Measurements from ENCODE around the gene EHMT1.
A peak's percentile ranks its signal among the peaks of the same experiment; 100 is the strongest.

The EHMT1 gene

DNA sequence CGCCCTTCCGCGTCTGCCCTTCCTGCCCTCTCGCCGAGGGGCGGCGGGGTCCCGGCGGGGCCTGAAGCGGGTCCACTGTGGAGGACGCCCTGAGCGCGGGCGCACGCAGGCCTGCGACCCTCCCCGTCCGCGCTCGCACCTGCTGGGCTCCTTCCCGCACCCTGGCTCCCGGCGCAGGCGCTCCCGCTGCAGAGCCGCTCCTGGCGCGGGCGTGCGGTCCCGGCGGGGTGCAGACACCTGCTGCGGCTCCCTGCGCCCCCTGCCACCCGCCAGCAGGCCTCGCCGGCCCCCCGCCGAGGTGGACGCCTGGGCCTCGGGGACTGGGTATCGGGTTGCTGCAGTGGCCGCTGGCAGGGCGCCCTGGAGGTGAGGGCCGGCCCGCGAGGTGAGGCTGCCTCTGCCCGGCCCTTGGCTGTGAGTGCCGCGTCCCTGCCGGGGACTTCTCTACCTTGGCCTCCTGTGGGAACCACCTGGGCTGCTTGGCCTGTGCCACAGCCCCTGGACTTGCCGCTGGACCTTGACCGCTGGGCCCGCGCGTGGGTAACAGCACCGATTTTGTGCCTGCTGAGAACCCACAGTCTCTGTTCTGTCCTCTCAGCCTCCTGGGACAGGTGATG, 12.7 kb upstream of the EHMT1 start:
- Histone ChIP-seq H3K4me3 (ENCODE audit: insufficient read depth, low read depth, low read length, poor library complexity, severe bottlenecking) (peak overlapping the region; percentile 60), H3K27ac (ENCODE audit: insufficient read depth, low read length, poor library complexity, severe bottlenecking) (peak overlapping the region; percentile 67), H3K4me1 (ENCODE audit: control insufficient read depth, insufficient read depth, low read length, poor library complexity, severe bottlenecking) (peaks cover 17% of the 10 kb centered on the region), H3K27me3 (replicated peaks; ENCODE audit: control insufficient read depth, insufficient read depth, low read length, poor library complexity, severe bottlenecking) (no peaks in the 10 kb centered on the region), H3K36me3 (ENCODE audit: control insufficient read depth, insufficient read depth, low read length) (no peaks in the 10 kb centered on the region), H3K9me3 (ENCODE audit: control insufficient read depth, low read length) (no peaks in the 10 kb centered on the region)
- no peak for DNase-seq

DNA sequence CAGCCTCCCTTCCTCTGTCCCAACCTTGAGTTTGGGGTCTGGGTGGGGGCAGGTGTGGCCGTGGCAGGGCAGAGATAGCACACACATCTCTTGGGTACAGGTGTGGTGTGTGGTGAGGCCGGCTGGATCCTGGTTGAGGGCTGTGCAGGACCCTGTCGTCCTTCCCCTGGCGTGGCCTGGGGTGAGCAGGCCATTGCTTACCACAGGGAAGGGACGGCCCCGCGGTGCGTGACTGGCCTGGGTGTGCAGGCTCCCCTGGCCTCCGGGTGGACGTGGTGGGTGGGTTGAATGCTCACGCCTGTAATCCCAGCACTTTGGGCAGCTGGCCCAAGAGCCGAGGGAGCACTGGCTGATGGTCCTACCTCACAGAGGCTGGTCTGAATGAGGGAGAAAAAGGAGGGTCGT, 12.1 kb upstream of the EHMT1 start:
- Histone ChIP-seq H3K27me3 (replicated peaks; ENCODE audit: control insufficient read depth, insufficient read depth, low read length, poor library complexity, severe bottlenecking) (no peaks in the 10 kb centered on the region), H3K27ac (ENCODE audit: insufficient read depth, low read length, poor library complexity, severe bottlenecking) (peak overlapping the region; percentile 67), H3K4me3 (ENCODE audit: insufficient read depth, low read depth, low read length, poor library complexity, severe bottlenecking) (peak overlapping the region; percentile 60), H3K36me3 (ENCODE audit: control insufficient read depth, insufficient read depth, low read length) (no peaks in the 10 kb centered on the region), H3K4me1 (ENCODE audit: control insufficient read depth, insufficient read depth, low read length, poor library complexity, severe bottlenecking) (peaks cover 20% of the 10 kb centered on the region), H3K9me3 (ENCODE audit: control insufficient read depth, low read length) (no peaks in the 10 kb centered on the region)
- no peak for DNase-seq

GRCh38 chr9:137607141-137607857, 11.5 kb upstream of the EHMT1 start:
- Histone ChIP-seq H3K27ac (ENCODE audit: insufficient read depth, low read length, poor library complexity, severe bottlenecking) (no peak overlapping the region), H3K4me1 (ENCODE audit: control insufficient read depth, insufficient read depth, low read length, poor library complexity, severe bottlenecking) (peaks cover 26% of the 10 kb centered on the region)
- no peak for DNase-seq

GRCh38 chr9:137610944-137611343, 7.9 kb upstream of the EHMT1 start:
- H3K4me3 ChIP-seq (ENCODE audit: insufficient read depth, low read depth, low read length, poor library complexity, severe bottlenecking) = no peak overlapping the region
- no peak for DNase-seq
- no peak overlapping the region for H3K27ac ChIP-seq (ENCODE audit: insufficient read depth, low read length, poor library complexity, severe bottlenecking)
- peaks cover 28% of the 10 kb centered on the region for H3K4me1 ChIP-seq (ENCODE audit: control insufficient read depth, insufficient read depth, low read length, poor library complexity, severe bottlenecking)
- H3K36me3 ChIP-seq (ENCODE audit: control insufficient read depth, insufficient read depth, low read length) = peaks cover 24% of the 10 kb centered on the region
- H3K9me3 ChIP-seq (ENCODE audit: control insufficient read depth, low read length) = no peaks in the 10 kb centered on the region
- no peaks in the 10 kb centered on the region for H3K27me3 ChIP-seq (replicated peaks; ENCODE audit: control insufficient read depth, insufficient read depth, low read length, poor library complexity, severe bottlenecking)

More at GRCh38 chr9:137607141-137607857, 11.5 kb upstream of the EHMT1 start:
- Histone ChIP-seq H3K27me3 (replicated peaks; ENCODE audit: control insufficient read depth, insufficient read depth, low read length, poor library complexity, severe bottlenecking) (no peaks in the 10 kb centered on the region), H3K4me3 (ENCODE audit: insufficient read depth, low read depth, low read length, poor library complexity, severe bottlenecking) (no peak overlapping the region), H3K9me3 (ENCODE audit: control insufficient read depth, low read length) (no peaks in the 10 kb centered on the region), H3K36me3 (ENCODE audit: control insufficient read depth, insufficient read depth, low read length) (no peaks in the 10 kb centered on the region)

DNA sequence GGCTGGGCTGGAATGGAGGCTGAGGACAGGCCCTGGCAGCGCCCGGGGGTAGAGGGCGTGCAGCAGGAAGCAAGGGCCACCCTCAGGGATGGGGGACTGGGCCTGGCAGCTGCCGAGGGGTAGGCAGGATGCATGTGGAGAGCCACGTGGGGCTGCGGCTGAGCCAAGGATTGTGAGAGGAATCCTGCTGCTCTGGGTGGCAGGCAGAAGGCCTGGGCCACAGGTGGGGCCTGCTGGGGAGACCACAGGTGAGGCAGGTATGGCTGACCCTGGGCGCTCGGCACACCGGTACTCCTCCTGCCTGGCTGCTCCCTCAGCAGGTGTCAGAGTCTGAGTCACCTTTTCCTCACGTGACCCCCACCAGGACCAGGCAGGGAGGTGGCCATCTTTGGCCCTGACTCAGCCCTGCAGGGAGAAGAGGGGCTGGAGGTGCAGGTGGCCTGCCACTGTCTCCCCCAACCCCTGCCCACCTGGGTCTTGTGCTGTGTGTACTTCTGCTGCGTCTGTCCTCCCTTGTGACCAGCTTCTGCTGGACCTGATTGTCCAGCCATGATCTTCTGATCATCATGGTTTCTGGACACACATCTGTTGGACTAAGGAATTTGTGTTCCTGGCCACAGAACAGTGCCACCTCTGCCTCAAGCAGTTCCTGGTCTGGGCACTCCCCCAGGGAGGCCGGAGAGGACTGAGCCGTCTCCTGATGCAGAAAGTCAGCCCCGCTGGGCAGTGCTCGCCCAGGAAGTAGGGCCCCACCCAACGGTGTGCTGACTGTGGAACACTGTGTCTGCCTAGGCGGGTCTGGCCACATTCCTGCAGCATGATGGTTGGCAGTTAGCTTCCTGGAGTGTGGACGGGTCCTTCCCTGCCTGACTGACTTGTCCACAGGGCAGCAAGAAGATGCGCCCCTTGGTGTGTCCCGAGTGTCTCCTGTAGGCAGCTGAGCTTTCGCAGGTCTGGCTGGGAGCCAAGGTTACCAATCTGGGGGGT, 6.9 kb upstream of the EHMT1 start:
- Histone ChIP-seq H3K4me3 (ENCODE audit: insufficient read depth, low read depth, low read length, poor library complexity, severe bottlenecking) (no peak overlapping the region), H3K27ac (ENCODE audit: insufficient read depth, low read length, poor library complexity, severe bottlenecking) (no peak overlapping the region), H3K36me3 (ENCODE audit: control insufficient read depth, insufficient read depth, low read length) (peaks cover 24% of the 10 kb centered on the region), H3K27me3 (replicated peaks; ENCODE audit: control insufficient read depth, insufficient read depth, low read length, poor library complexity, severe bottlenecking) (no peaks in the 10 kb centered on the region), H3K4me1 (ENCODE audit: control insufficient read depth, insufficient read depth, low read length, poor library complexity, severe bottlenecking) (peaks cover 20% of the 10 kb centered on the region), H3K9me3 (ENCODE audit: control insufficient read depth, low read length) (no peaks in the 10 kb centered on the region)
- DNase-seq = peak in 1 of 3 donors; percentile 15

GRCh38 chr9:137612741-137613142, 6.1 kb upstream of the EHMT1 start:
- peaks cover 15% of the 10 kb centered on the region for H3K4me1 ChIP-seq (ENCODE audit: control insufficient read depth, insufficient read depth, low read length, poor library complexity, severe bottlenecking)
- peaks cover 24% of the 10 kb centered on the region for H3K36me3 ChIP-seq (ENCODE audit: control insufficient read depth, insufficient read depth, low read length)
- no peak overlapping the region for H3K27ac ChIP-seq (ENCODE audit: insufficient read depth, low read length, poor library complexity, severe bottlenecking)
- H3K4me3 ChIP-seq (ENCODE audit: insufficient read depth, low read depth, low read length, poor library complexity, severe bottlenecking) = no peak overlapping the region
- no peaks in the 10 kb centered on the region for H3K27me3 ChIP-seq (replicated peaks; ENCODE audit: control insufficient read depth, insufficient read depth, low read length, poor library complexity, severe bottlenecking)
- no peaks in the 10 kb centered on the region for H3K9me3 ChIP-seq (ENCODE audit: control insufficient read depth, low read length)
- no peak for DNase-seq

DNA sequence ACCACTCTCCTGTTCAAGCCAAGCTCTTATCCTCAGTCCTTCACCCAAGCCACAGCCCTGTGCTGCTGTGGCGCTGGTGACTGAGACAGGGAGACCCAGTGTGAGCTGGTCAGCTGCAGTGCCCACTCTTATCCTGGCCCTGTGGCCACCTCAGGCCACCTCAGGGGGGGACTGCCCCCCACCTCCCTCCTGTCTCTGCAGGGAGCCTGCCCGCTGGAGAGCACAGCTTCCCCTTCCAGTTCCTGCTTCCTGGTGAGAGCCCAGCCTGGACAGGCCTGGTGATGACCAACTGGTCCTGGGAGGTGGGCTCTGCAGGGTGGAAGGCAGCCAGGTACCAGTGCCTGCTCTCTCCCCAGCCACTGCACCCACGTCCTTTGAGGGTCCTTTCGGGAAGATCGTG, 5.5 kb upstream of the EHMT1 start:
- H3K4me1 ChIP-seq (ENCODE audit: control insufficient read depth, insufficient read depth, low read length, poor library complexity, severe bottlenecking) = peaks cover 18% of the 10 kb centered on the region
- no peak overlapping the region for H3K27ac ChIP-seq (ENCODE audit: insufficient read depth, low read length, poor library complexity, severe bottlenecking)
- no peak for DNase-seq
- no peak overlapping the region for H3K4me3 ChIP-seq (ENCODE audit: insufficient read depth, low read depth, low read length, poor library complexity, severe bottlenecking)
- no peaks in the 10 kb centered on the region for H3K27me3 ChIP-seq (replicated peaks; ENCODE audit: control insufficient read depth, insufficient read depth, low read length, poor library complexity, severe bottlenecking)
- H3K36me3 ChIP-seq (ENCODE audit: control insufficient read depth, insufficient read depth, low read length) = peaks cover 24% of the 10 kb centered on the region
- H3K9me3 ChIP-seq (ENCODE audit: control insufficient read depth, low read length) = no peaks in the 10 kb centered on the region

DNA sequence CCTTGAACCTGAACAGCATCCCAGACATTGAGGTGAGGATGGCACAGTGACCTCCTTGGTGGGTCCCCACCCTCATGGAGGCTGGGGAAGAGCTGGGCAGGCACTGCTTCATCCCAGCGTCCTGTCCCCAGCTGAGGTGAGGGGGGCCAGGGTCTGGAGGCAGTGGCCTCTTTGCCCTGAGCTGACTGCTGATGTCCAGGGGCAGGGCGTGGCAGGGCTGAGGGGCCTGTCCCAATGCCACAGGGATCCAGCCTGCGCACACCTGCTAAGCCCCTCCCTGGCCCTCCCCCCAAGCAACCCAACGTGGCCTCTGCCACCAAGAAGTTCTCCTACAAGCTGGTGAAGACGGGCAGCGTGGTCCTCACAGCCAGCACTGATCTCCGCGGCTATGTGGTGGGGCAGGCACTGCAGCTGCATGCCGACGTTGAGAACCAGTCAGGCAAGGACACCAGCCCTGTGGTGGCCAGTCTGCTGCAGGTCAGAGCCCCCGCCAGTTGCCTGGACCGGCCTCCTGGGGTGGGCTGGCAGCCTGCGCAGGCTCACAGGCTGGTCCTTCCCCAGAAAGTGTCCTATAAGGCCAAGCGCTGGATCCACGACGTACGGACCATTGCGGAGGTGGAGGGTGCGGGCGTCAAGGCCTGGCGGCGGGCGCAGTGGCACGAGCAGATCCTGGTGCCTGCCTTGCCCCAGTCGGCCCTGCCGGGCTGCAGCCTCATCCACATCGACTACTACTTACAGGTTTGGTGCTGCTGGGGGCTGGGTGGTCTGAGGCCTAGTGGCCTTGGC, 4.9 kb upstream of the EHMT1 start:
- DNase-seq = no peak
- H3K27me3 ChIP-seq (replicated peaks; ENCODE audit: control insufficient read depth, insufficient read depth, low read length, poor library complexity, severe bottlenecking) = no peaks in the 10 kb centered on the region
- H3K36me3 ChIP-seq (ENCODE audit: control insufficient read depth, insufficient read depth, low read length) = peaks cover 24% of the 10 kb centered on the region
- peaks cover 18% of the 10 kb centered on the region for H3K4me1 ChIP-seq (ENCODE audit: control insufficient read depth, insufficient read depth, low read length, poor library complexity, severe bottlenecking)
- no peak overlapping the region for H3K4me3 ChIP-seq (ENCODE audit: insufficient read depth, low read depth, low read length, poor library complexity, severe bottlenecking)
- H3K27ac ChIP-seq (ENCODE audit: insufficient read depth, low read length, poor library complexity, severe bottlenecking) = no peak overlapping the region
- H3K9me3 ChIP-seq (ENCODE audit: control insufficient read depth, low read length) = no peaks in the 10 kb centered on the region

DNA sequence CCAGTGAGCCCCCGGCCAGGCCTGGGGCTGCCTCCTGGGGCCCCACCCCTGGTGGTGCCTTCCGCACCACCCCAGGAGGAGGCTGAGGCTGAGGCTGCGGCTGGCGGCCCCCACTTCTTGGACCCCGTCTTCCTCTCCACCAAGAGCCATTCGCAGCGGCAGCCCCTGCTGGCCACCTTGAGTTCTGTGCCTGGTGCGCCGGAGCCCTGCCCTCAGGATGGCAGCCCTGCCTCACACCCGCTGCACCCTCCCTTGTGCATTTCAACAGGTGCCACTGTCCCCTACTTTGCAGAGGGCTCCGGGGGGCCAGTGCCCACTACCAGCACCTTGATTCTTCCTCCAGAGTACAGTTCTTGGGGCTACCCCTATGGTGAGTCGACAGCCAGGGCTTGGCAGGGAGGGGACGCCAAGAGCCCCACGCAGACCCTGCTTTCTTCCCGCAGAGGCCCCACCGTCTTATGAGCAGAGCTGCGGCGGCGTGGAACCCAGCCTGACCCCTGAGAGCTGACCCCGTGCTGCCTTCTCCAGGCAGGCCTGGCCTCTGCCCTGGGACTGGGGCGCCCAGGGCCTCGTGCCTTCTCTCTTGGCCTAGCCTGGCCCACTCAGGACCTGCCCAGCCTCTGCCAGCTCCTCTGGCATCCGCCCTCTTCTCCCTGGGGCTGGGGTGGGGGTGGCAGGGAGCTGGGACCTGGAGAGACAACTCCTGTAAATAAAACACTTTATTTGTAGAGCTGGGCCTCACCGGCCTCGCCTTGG, 4.0 kb upstream of the EHMT1 start:
- no peak overlapping the region for H3K4me3 ChIP-seq (ENCODE audit: insufficient read depth, low read depth, low read length, poor library complexity, severe bottlenecking)
- H3K36me3 ChIP-seq (ENCODE audit: control insufficient read depth, insufficient read depth, low read length) = peaks cover 24% of the 10 kb centered on the region
- peaks cover 21% of the 10 kb centered on the region for H3K4me1 ChIP-seq (ENCODE audit: control insufficient read depth, insufficient read depth, low read length, poor library complexity, severe bottlenecking)
- no peak for DNase-seq
- H3K9me3 ChIP-seq (ENCODE audit: control insufficient read depth, low read length) = no peaks in the 10 kb centered on the region
- no peak overlapping the region for H3K27ac ChIP-seq (ENCODE audit: insufficient read depth, low read length, poor library complexity, severe bottlenecking)
- H3K27me3 ChIP-seq (replicated peaks; ENCODE audit: control insufficient read depth, insufficient read depth, low read length, poor library complexity, severe bottlenecking) = no peaks in the 10 kb centered on the region

All from effector memory CD4-positive, alpha-beta T cell (primary cell).